Tibial artery (tissue), 4 donors: ENCODE data around the gene ERP27.

Experiments
- DNase-seq, 2 donors: peaks; one replicate each; pipeline ENCODE4 v3.0.0-alpha.2; 2019
- H3K27ac ChIP-seq, 2 donors: fragments of 200-600 bp; sonication (generic) in 1 of 2; 1 replicate in 1 of 2; 2 replicates in 1 of 2; pipeline ENCODE4 v1.5.1; 2018 to 2019; ENCODE audit warnings: mild to moderate bottlenecking in 1 of 2
- H3K27me3 ChIP-seq, 2 donors: fragments of 200-600 bp; sonication (generic) in 1 of 2; one replicate each; pipeline versions ENCODE4 v1.5.1 to v1.6.0; 2016 to 2019
- H3K36me3 ChIP-seq, 3 donors: fragments of 200-600 bp; sonication (generic) in 2 of 3; one replicate each; pipeline ENCODE4 v1.5.1; 2016 to 2019; ENCODE audit warnings: mild to moderate bottlenecking in 2 of 3
- H3K4me1 ChIP-seq, 4 donors: fragments of 200-600 bp; sonication (generic) in 2 of 4; 1 replicate in 3 of 4; 2 replicates in 1 of 4; pipeline ENCODE4 v1.5.1; 2016 to 2019
- H3K4me3 ChIP-seq, 2 donors: fragments of 200-600 bp; sonication (generic) in 1 of 2; 1 replicate in 1 of 2; 2 replicates in 1 of 2; pipeline ENCODE4 v1.5.1; 2018 to 2019; ENCODE audit warnings: mild to moderate bottlenecking in 2 of 2
- H3K9me3 ChIP-seq, 3 donors: fragments of 200-600 bp; sonication (generic) in 1 of 3; one replicate each; pipeline ENCODE4 v1.5.1; 2016 to 2019
- intact Hi-C: fragments of 100-400 bp; cut with DNase I; formaldehyde crosslinking; loops from one replicate; pipeline ENCODE4 v1.15.0; 2023; ENCODE audit warnings: low total_unique reads
- TF ChIP-seq, protein P1 (sequence below), 2 experiments: fragments of 200-600 bp in 1 of 2; fragments of 450-650 bp in 1 of 2; IDR thresholded peaks; one replicate each; pipeline ENCODE4 v1.5.1; 2017 to 2019; ENCODE audit warnings: antibody characterized with exemption in 2 of 2, mild to moderate bottlenecking in 1 of 2, moderate library complexity in 1 of 2

Gene ERP27

DNA sequence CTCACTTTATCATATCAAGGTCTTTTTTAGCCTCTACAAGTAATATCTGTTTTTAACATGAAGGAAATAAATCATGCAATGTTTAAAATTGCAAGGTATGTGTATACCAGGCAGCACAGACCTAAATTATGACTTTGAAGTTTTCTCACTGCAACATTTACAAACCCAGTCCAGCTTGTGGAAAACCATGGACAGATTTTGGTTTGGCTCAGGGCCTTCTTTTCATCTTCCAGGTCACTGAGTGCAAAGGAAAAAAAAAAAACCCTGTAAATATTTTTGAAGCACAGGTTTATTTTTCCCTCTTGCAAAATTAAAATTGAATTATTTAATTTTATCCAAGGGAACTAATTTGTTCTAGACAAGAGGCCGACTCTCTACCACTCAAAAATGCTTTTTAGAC is 66.5 kb downstream of the ERP27 start:
- Histone ChIP-seq H3K27ac (no peak overlapping the region), H3K9me3 (no peaks in the 10 kb centered on the region), H3K36me3 (no peaks in the 10 kb centered on the region), H3K4me1 (no peaks in the 10 kb centered on the region), H3K27me3 (no peaks in the 10 kb centered on the region), H3K4me3 (no peak overlapping the region)
- no peak for DNase-seq
- TF ChIP-seq, protein P1, sequence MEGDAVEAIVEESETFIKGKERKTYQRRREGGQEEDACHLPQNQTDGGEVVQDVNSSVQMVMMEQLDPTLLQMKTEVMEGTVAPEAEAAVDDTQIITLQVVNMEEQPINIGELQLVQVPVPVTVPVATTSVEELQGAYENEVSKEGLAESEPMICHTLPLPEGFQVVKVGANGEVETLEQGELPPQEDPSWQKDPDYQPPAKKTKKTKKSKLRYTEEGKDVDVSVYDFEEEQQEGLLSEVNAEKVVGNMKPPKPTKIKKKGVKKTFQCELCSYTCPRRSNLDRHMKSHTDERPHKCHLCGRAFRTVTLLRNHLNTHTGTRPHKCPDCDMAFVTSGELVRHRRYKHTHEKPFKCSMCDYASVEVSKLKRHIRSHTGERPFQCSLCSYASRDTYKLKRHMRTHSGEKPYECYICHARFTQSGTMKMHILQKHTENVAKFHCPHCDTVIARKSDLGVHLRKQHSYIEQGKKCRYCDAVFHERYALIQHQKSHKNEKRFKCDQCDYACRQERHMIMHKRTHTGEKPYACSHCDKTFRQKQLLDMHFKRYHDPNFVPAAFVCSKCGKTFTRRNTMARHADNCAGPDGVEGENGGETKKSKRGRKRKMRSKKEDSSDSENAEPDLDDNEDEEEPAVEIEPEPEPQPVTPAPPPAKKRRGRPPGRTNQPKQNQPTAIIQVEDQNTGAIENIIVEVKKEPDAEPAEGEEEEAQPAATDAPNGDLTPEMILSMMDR (IDR thresholded peaks at IDR 0.05), result no peak
- intact Hi-C loops, result no loop called here

DNA sequence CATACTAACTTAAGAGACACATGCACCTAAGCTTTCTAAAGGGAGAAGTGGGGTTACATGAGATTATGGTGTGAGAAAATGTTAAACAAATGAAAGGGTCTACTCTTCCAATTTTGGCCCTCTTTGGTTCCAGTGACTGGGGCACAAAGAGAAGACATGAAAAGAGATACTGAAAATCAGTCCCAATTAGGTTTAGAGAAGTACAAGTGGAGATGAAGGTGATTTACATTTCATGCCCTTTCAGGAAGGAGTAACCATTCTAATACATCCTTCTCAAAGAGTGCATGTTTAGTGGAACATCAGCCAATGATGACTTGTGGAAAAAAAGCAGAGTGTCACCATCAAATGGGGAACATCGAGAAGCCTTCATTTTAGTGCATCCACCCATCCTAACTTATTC is 67.1 kb downstream of the ERP27 start:
- H3K27ac ChIP-seq, result no peak overlapping the region
- intact Hi-C loops, result no loop called here
- TF ChIP-seq, protein P1 (IDR thresholded peaks at IDR 0.05), result no peak

DNA sequence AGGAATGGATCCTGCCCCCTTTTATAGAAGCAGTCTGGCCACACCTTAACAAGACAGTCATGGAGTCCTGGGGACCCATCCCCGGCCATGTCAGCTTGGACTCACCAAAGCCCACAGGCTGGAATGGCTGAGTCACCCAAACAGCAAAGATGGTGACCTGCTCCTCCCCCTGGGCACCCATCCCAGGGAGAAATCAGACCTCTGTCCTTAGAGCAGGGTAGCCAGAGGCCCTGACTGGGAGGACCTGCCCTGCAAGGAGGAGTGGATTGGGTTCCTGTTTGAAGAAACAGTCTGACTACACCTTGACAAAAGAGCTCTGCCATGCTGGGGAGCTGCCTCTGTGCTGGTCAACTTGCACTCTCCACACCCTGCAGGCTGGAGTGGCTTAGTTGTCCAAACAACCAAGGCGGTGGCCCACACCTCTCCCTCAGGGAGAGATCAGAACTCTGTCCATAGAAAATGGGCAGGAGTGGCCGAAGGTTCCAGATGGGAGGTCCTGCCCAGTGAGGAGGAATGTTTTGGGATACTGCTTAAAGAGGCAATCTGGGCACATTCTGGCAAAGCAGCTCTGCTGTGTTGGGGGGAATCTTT is 69.3 kb downstream of the ERP27 start:
- Histone ChIP-seq H3K9me3 (no peaks in the 10 kb centered on the region), H3K4me1 (no peaks in the 10 kb centered on the region), H3K4me3 (no peak overlapping the region), H3K36me3 (no peaks in the 10 kb centered on the region), H3K27me3 (no peaks in the 10 kb centered on the region), H3K27ac (no peak overlapping the region)
- DNase-seq, result no peak
- TF ChIP-seq, protein P1 (IDR thresholded peaks at IDR 0.05), result no peak
- intact Hi-C loops, result no loop called here

More for the DNA sequence above, 67.1 kb downstream of the ERP27 start:
- Histone ChIP-seq H3K9me3 (no peaks in the 10 kb centered on the region), H3K4me1 (no peaks in the 10 kb centered on the region), H3K27me3 (no peaks in the 10 kb centered on the region), H3K36me3 (no peaks in the 10 kb centered on the region), H3K4me3 (no peak overlapping the region)
- no peak for DNase-seq
